ENCODE results near the gene PKNOX2. TPM values are rescaled to one million over a fixed set of nuclear protein-coding genes. Genes with fewer than 3 reads are reported as not detected.

Gene PKNOX2
- total RNA-seq, 1 experiment from 2014 or later = 3.7 TPM

DNA sequence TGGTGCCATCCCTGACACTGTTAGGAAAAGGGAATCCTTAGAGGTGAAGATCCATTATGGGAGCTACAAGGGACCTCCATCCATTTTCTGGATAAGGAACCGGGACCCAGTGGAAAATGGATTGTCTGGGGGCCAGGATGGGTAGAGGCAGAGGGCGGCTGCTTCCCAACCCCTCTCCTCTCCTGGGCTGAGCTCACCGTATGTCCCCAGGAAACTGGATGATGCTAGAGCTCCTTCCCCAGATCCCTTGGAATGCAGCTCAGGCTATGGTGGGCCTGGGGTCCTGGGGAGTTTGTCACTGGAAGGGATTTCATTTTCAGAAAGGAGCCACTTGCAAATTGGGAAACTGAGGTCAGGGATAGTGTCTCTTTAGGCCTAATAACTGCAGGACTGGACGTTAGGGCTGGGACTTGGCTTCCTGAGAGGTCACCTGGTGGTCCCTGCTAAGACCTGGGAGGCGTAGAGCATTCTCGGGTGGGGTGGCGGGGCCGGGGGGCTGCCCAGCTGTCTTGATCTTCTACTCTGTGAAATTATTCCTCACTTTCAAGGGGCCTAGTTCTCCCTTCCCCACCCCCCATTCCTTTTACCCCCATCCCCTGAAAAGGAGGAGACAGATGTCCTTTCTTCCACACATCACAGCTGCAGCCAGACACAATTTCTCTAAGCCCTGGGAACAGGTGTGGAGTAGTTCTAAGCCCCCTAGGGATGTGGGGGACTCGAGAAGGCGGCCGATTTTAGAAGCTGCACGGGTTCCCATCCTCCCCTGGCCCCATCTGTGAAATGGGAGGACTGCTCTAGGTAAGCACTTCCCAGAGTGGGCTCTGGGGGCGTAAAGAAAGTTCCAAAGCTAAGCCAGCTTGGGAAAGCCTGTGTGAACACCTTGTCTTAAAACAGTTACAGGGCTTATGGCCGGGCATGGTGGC is 99.8 kb downstream of the PKNOX2 start:
- H3K27me3 Mint-ChIP-seq (ENCODE audit: low read depth) = peaks cover 42% of the 10 kb centered on the region
- no peak for DNase-seq (ENCODE audit: low spot score)
- ChIA-PET CTCF (interaction anchor here (0.6 to 3.6 kb wide), 21 partner anchors 40 to 388 kb away, joined by 3 to 29 read pairs (median 4); partner anchors contain the start of gene PKNOX2), POLR2A (interaction anchor here (0.8 to 1.9 kb wide), 3 partner anchors 82 to 100 kb away, joined by 3 to 7 read pairs (median 4); partner anchors contain the start of gene PKNOX2)
- no peak overlapping the region for H3K4me3 Mint-ChIP-seq
- H3K27ac Mint-ChIP-seq = no peak overlapping the region
- no peaks in the 10 kb centered on the region for H3K36me3 Mint-ChIP-seq
- H3K9me3 Mint-ChIP-seq = no peaks in the 10 kb centered on the region
- no peak for ATAC-seq
- peaks cover 45% of the 10 kb centered on the region for H3K4me1 Mint-ChIP-seq
- TF ChIP-seq NFYB (CRISPR knock-in tag; conservative IDR thresholded peaks at IDR 0.05; ENCODE audit: low read depth) (no peak), TP53 (CRISPR knock-in tag; IDR thresholded peaks at IDR 0.05) (no peak), MAX (CRISPR knock-in tag; IDR thresholded peaks at IDR 0.05) (no peak), ESRRA (CRISPR knock-in tag; IDR thresholded peaks at IDR 0.05; ENCODE audit: borderline replicate concordance) (no peak), ATF3 (CRISPR knock-in tag; conservative IDR thresholded peaks at IDR 0.05) (no peak), PREB (CRISPR knock-in tag; IDR thresholded peaks at IDR 0.05; ENCODE audit: borderline replicate concordance) (no peak), MYBL2 (CRISPR knock-in tag; IDR thresholded peaks at IDR 0.05) (no peak), ZNF416 (CRISPR knock-in tag; IDR thresholded peaks at IDR 0.05) (no peak), ATF2 (CRISPR knock-in tag; IDR thresholded peaks at IDR 0.05; ENCODE audit: borderline replicate concordance, low read depth) (no peak), JUN (CRISPR knock-in tag; IDR thresholded peaks at IDR 0.05) (no peak), ERG (CRISPR knock-in tag; IDR thresholded peaks at IDR 0.05) (no peak), MXD4 (CRISPR knock-in tag; IDR thresholded peaks at IDR 0.05; ENCODE audit: borderline replicate concordance) (no peak), ZNF281 (CRISPR knock-in tag; IDR thresholded peaks at IDR 0.05) (no peak), NFATC4 (CRISPR knock-in tag; IDR thresholded peaks at IDR 0.05) (no peak), JAZF1 (CRISPR knock-in tag; IDR thresholded peaks at IDR 0.05) (no peak), EMX1 (CRISPR knock-in tag; IDR thresholded peaks at IDR 0.05) (no peak)
- TF ChIP-seq, protein P1, sequence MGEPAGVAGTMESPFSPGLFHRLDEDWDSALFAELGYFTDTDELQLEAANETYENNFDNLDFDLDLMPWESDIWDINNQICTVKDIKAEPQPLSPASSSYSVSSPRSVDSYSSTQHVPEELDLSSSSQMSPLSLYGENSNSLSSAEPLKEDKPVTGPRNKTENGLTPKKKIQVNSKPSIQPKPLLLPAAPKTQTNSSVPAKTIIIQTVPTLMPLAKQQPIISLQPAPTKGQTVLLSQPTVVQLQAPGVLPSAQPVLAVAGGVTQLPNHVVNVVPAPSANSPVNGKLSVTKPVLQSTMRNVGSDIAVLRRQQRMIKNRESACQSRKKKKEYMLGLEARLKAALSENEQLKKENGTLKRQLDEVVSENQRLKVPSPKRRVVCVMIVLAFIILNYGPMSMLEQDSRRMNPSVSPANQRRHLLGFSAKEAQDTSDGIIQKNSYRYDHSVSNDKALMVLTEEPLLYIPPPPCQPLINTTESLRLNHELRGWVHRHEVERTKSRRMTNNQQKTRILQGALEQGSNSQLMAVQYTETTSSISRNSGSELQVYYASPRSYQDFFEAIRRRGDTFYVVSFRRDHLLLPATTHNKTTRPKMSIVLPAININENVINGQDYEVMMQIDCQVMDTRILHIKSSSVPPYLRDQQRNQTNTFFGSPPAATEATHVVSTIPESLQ (CRISPR knock-in tag; IDR thresholded peaks at IDR 0.05) = no peak
- TF ChIP-seq, protein P2, sequence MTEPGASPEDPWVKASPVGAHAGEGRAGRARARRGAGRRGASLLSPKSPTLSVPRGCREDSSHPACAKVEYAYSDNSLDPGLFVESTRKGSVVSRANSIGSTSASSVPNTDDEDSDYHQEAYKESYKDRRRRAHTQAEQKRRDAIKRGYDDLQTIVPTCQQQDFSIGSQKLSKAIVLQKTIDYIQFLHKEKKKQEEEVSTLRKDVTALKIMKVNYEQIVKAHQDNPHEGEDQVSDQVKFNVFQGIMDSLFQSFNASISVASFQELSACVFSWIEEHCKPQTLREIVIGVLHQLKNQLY (CRISPR knock-in tag; IDR thresholded peaks at IDR 0.05) = no peak

Measured in WTC11 (cell line).